ENCODE measurements around the gene MYO18B. TPM values are rescaled to one million over a fixed set of nuclear protein-coding genes. Genes with fewer than 3 reads are reported as not detected.

The MYO18B gene
- total and polyA plus RNA-seq, 7 donors: 79.3 to 434 (median 273) TPM

GRCh38 chr22:25762147-25762546, 20.2 kb downstream of the MYO18B start:
- intact Hi-C loops (cut with DNase I): no loop called here
- no peak overlapping the region for H3K4me3 ChIP-seq
- no peak for DNase-seq
- H3K36me3 ChIP-seq (ENCODE audit: insufficient read depth in 1 of 2, low read depth in 1 of 2): peaks cover 4 to 61% of the 10 kb centered on the region in 2 donors
- H3K27ac ChIP-seq: peak overlapping the region; percentile 92
- H3K9me3 ChIP-seq: peaks cover 4% of the 10 kb centered on the region
- H3K27me3 ChIP-seq (ENCODE audit: insufficient read depth in 3 of 3, low read length in 2 of 3): no peaks in the 10 kb centered on the region
- ATAC-seq: no peak
- peaks cover 40% of the 10 kb centered on the region for H3K4me1 ChIP-seq
- no peak for TF ChIP-seq CTCF (IDR thresholded peaks at IDR 0.05)
- WGBS, 3 donors: 82 to 85% (median 82%) methylated on average over 5 of the region's 5 CpGs

- Histone ChIP-seq H3K4me3 (no peak overlapping the region), H3K27me3 (ENCODE audit: insufficient read depth in 3 of 3, low read length in 2 of 3) (no peaks in the 10 kb centered on the region), H3K36me3 (ENCODE audit: insufficient read depth in 1 of 2, low read depth in 1 of 2) (peaks cover 4 to 72% of the 10 kb centered on the region in 2 donors), H3K4me1 (peaks cover 29% of the 10 kb centered on the region), H3K9me3 (peaks cover 4% of the 10 kb centered on the region), H3K27ac (peak overlapping the region; percentile 92)
- DNase-seq (no peak), ATAC-seq (no peak)
- no peak for TF ChIP-seq CTCF (IDR thresholded peaks at IDR 0.05)
- WGBS, 3 donors: 67 to 78% (median 71%) methylated on average over 7 of the region's 7 CpGs
- intact Hi-C loops (cut with DNase I): no loop called here
Observed at GRCh38 chr22:25763239-25763777, 21.3 kb downstream of the MYO18B start.

GRCh38 chr22:25764270-25765015, 22.5 kb downstream of the MYO18B start:
- H3K9me3 ChIP-seq: peaks cover 4% of the 10 kb centered on the region
- no peak overlapping the region for H3K4me3 ChIP-seq
- intact Hi-C loops (cut with DNase I): no loop called here
- ATAC-seq (peak; percentile 8 to 53 (median 40)), DNase-seq (peak in 1 of 2 donors; percentile 50)
- H3K27ac ChIP-seq: peak overlapping the region; percentile 92
- H3K27me3 ChIP-seq (ENCODE audit: insufficient read depth in 3 of 3, low read length in 2 of 3): no peaks in the 10 kb centered on the region
- H3K4me1 ChIP-seq: peaks cover 20% of the 10 kb centered on the region
- WGBS, 3 donors: 28 to 32% (median 29%) methylated on average over 8 of the region's 8 CpGs
- H3K36me3 ChIP-seq (ENCODE audit: insufficient read depth in 1 of 2, low read depth in 1 of 2): peaks cover 4 to 83% of the 10 kb centered on the region in 2 donors
- TF ChIP-seq CTCF (IDR thresholded peaks at IDR 0.05): peak; percentile 27

GRCh38 chr22:25765016-25765367, 23.0 kb downstream of the MYO18B start:
- ATAC-seq: peak; percentile 78 to 84 (median 82)

More at GRCh38 chr22:25765016-25765367, 23.0 kb downstream of the MYO18B start:
- Histone ChIP-seq H3K36me3 (ENCODE audit: insufficient read depth in 1 of 2, low read depth in 1 of 2) (peaks cover 4 to 88% of the 10 kb centered on the region in 2 donors), H3K27me3 (ENCODE audit: insufficient read depth in 3 of 3, low read length in 2 of 3) (no peaks in the 10 kb centered on the region), H3K9me3 (peaks cover 4% of the 10 kb centered on the region), H3K27ac (peak overlapping the region; percentile 92), H3K4me1 (peaks cover 15% of the 10 kb centered on the region), H3K4me3 (no peak overlapping the region)
- DNase-seq: peak; percentile 48 to 73
- intact Hi-C loops (cut with DNase I): no loop called here
- no peak for TF ChIP-seq CTCF (IDR thresholded peaks at IDR 0.05)
- 27 to 50% (median 31%) methylated on average over 2 of the region's 2 CpGs for WGBS, 3 donors

Measured in psoas muscle (tissue), 8 donors.